Gastrocnemius medialis (tissue), 4 donors: ENCODE measurements around the gene NPEPL1.

Experiments
- CTCF ChIP-seq, 5 experiments: fragments of 450-650 bp in 3 of 5; fragments of 200-600 bp in 2 of 5; sonication (generic) in 2 of 5; IDR thresholded peaks in 4 of 5; conservative IDR thresholded peaks in 1 of 5; 1 replicate in 4 of 5; 2 replicates in 1 of 5; pipeline ENCODE4 v1.5.1; 2016 to 2019; ENCODE audit warnings: antibody characterized with exemption in 5 of 5, mild to moderate bottlenecking in 3 of 5, moderate library complexity in 3 of 5
- POLR2A ChIP-seq, 2 donors: fragments of 450-650 bp; IDR thresholded peaks; one replicate each; pipeline ENCODE4 v1.6.1; 2017; ENCODE audit warnings: antibody characterized with exemption in 2 of 2, mild to moderate bottlenecking in 2 of 2, moderate library complexity in 2 of 2

- TF ChIP-seq CTCF (IDR thresholded peaks at IDR 0.05 in 4 of 5, conservative IDR thresholded peaks at IDR 0.05 in 1 of 5) (no peak), POLR2A (IDR thresholded peaks at IDR 0.05) (no peak)
Measured at GRCh38 chr20:58700121-58700821, 7.7 kb downstream of the NPEPL1 start.
